HepG2 (cell line): Measurements from ENCODE around the gene CREM. TPM values are rescaled to one million over a fixed set of nuclear protein-coding genes. Genes with fewer than 3 reads are reported as not detected.

Experiments used
- EED ChIP-seq: sonication (generic); formaldehyde crosslinking; IDR thresholded peaks from 2 replicates; pipeline ENCODE4 v1.5.0; 2020; ENCODE audit warnings: mild to moderate bottlenecking, missing genetic modification reagents
- ESRRA ChIP-seq: sonication (generic); formaldehyde crosslinking; IDR thresholded peaks from 2 replicates; pipeline ENCODE4 v1.5.1; 2020; ENCODE audit warnings: mild to moderate bottlenecking, low read depth, missing genetic modification reagents
- GATAD1 ChIP-seq: IDR thresholded peaks from 2 replicates; pipeline ENCODE4 v1.6.1; 2016; ENCODE audit warnings: missing genetic modification reagents, missing compliant biosample characterization
- IKZF4 ChIP-seq: sonication (generic); formaldehyde crosslinking; IDR thresholded peaks from 2 replicates; pipeline ENCODE4 v1.5.1; 2020; ENCODE audit warnings: borderline replicate concordance, mild to moderate bottlenecking, low read depth, missing genetic modification reagents; ENCODE audit errors: not compliant biosample characterization
- MLLT10 ChIP-seq: sonication (generic); formaldehyde crosslinking; IDR thresholded peaks from 2 replicates; pipeline ENCODE4 v1.4.0; 2020; ENCODE audit warnings: missing genetic modification reagents
- NFATC3 ChIP-seq: sonication (generic); formaldehyde crosslinking; IDR thresholded peaks from 2 replicates; pipeline ENCODE4 v1.5.1; 2020; ENCODE audit warnings: mild to moderate bottlenecking, missing genetic modification reagents
- PAX8 ChIP-seq: sonication (generic); formaldehyde crosslinking; IDR thresholded peaks from 2 replicates; pipeline ENCODE4 v1.8.0; 2022; ENCODE audit warnings: mild to moderate bottlenecking, missing genetic modification reagents, borderline replicate concordance
- POGZ ChIP-seq: sonication (generic); formaldehyde crosslinking; IDR thresholded peaks from 2 replicates; pipeline ENCODE4 v1.4.0; 2020; ENCODE audit warnings: mild to moderate bottlenecking, missing genetic modification reagents
- RARA ChIP-seq: IDR thresholded peaks from 2 replicates; pipeline ENCODE4 v1.6.1; 2016; ENCODE audit warnings: missing genetic modification reagents, missing compliant biosample characterization
- RCOR2 ChIP-seq: IDR thresholded peaks from 2 replicates; pipeline ENCODE4 v1.6.1; 2016; ENCODE audit warnings: missing biosample characterization, missing genetic modification reagents
- RXRB ChIP-seq: IDR thresholded peaks from 2 replicates; pipeline ENCODE4 v1.6.1; 2016; ENCODE audit warnings: borderline replicate concordance, missing genetic modification reagents, missing compliant biosample characterization
- ZFP82 ChIP-seq: sonication (generic); formaldehyde crosslinking; IDR thresholded peaks from 2 replicates; pipeline ENCODE4 v1.5.1; 2020; ENCODE audit warnings: mild to moderate bottlenecking, missing genetic modification reagents, borderline replicate concordance
- ZNF20 ChIP-seq: sonication (generic); formaldehyde crosslinking; IDR thresholded peaks from 2 replicates; pipeline ENCODE4 v1.4.0; 2020; ENCODE audit warnings: mild to moderate bottlenecking, moderate library complexity, missing genetic modification reagents
- ZNF629 ChIP-seq: sonication (generic); formaldehyde crosslinking; conservative IDR thresholded peaks from 2 replicates; pipeline ENCODE4 v1.5.0; 2020; ENCODE audit warnings: missing genetic modification reagents
- polyA plus RNA-seq, 8 experiments: library from polyadenylated mRNA; depleted of rRNA in 3 of 8; stranded (reverse) in 7 of 8; unstranded in 1 of 8; fragments of >200 nt; fragmentation: Illumina TruSeq in 4 of 8; extraction: Trizol in 4 of 8; gene quantifications; 2 replicates each; pipeline versions ENCODE4 v1.2.1 to v1.2.3, GENCODE V29; 2011 to 2016; ENCODE audit warnings: low read depth in 4 of 8, missing spikeins in 1 of 8, mixed read lengths in 1 of 8; ENCODE audit not compliant: insufficient read depth in 1 of 8
- total RNA-seq, 5 experiments: library from RNA; depleted of rRNA; stranded (reverse); fragments of >200 nt; fragmentation: Illumina TruSeq; extraction: Trizol; gene quantifications; 2 replicates each; pipeline ENCODE4 v1.2.3, GENCODE V29; 2016; ENCODE audit warnings: low read depth in 1 of 5
- TF ChIP-seq, protein P1 (sequence below): sonication (generic); formaldehyde crosslinking; IDR thresholded peaks from 2 replicates; pipeline ENCODE4 v1.4.0; 2020; ENCODE audit warnings: missing genetic modification reagents
- TF ChIP-seq, protein P2 (sequence below): conservative IDR thresholded peaks from 2 replicates; pipeline ENCODE4 v1.6.1; 2018; ENCODE audit warnings: missing genetic modification reagents
- TF ChIP-seq, protein P3 (sequence below): sonication (generic); formaldehyde crosslinking; IDR thresholded peaks from 2 replicates; pipeline ENCODE4 v1.4.0; 2020; ENCODE audit warnings: missing genetic modification reagents
- TF ChIP-seq, protein P4 (sequence below): sonication (generic); formaldehyde crosslinking; IDR thresholded peaks from 2 replicates; pipeline ENCODE4 v1.5.1; 2020; ENCODE audit warnings: mild to moderate bottlenecking, missing genetic modification reagents, moderate library complexity
- TF ChIP-seq, protein P5 (sequence below): sonication (generic); formaldehyde crosslinking; IDR thresholded peaks from 2 replicates; pipeline ENCODE4 v1.5.0; 2020; ENCODE audit warnings: missing genetic modification reagents

Gene CREM
- total and polyA plus RNA-seq, 2 of the 13 experiments (the other 11 are each of a cell fraction or from before 2014, with no cell fraction given) = 21.3 to 25.4 TPM

DNA sequence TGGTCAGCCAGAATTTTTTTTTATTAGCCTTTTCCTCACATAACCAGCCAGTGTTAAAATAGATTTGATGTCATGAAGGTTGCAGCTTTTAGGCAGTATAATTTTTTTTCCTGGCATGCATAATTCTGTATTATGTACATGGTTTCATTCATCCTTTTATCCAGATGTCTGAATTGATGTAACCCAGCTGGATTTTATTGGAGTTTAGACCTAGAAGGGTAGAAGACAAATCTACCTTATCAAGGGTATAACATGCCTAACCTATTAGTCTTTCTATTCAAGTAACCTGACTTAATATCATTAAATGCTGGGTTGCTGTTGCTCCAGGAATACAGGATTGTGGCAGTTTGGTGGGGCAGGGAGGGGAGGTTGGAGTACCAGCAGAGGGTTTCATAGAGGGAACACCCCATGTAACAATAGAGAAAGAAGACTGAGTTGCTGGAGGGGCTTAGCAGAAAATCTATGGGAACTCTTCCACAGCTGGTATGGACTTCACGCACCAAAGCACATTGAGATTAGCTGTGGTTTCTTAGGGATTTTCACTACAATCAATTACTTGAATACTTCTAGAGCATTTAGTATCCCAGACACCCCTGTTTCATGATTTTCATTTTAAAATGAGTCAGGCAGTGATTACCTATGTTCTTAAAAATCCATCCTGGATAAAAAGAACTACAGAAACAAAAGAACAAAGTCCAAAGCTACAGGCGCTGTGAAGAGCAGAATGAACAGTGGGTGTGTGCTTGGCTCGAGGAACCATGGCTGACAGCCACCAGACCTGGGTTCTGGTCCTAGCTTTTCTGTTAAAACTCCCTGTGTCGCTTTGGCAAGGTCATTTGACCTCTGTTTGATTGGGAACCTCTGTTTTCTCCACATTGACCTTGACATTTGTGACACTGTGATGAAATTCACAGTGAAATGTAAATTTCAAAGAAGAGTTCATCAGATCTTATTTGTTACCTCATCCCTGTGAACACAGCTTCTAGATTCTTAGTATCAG is 93.5 kb downstream of the CREM start (continued):
- TF ChIP-seq ZFP82 = no peak
- TF ChIP-seq GATAD1 (CRISPR knock-in tag) = no peak
- TF ChIP-seq RXRB = peak; percentile 54; the same call in 1 of the 2 replicates
- TF ChIP-seq ESRRA = peak; percentile 87
- TF ChIP-seq MLLT10 (CRISPR knock-in tag) = no peak
- TF ChIP-seq EED (CRISPR knock-in tag) = no peak
- TF ChIP-seq PAX8 (CRISPR knock-in tag) = no peak
- TF ChIP-seq, protein P1, sequence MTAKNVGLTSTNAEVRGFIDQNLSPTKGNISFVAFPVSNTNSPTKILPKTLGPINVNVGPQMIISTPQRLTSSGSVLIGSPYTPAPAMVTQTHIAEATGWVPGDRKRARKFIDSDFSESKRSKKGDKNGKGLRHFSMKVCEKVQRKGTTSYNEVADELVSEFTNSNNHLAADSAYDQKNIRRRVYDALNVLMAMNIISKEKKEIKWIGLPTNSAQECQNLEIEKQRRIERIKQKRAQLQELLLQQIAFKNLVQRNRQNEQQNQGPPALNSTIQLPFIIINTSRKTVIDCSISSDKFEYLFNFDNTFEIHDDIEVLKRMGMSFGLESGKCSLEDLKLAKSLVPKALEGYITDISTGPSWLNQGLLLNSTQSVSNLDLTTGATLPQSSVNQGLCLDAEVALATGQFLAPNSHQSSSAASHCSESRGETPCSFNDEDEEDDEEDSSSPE (CRISPR knock-in tag) = no peak
- TF ChIP-seq ZNF20 (CRISPR knock-in tag) = no peak
- TF ChIP-seq ZNF629 (CRISPR knock-in tag) = no peak
- TF ChIP-seq, protein P2, sequence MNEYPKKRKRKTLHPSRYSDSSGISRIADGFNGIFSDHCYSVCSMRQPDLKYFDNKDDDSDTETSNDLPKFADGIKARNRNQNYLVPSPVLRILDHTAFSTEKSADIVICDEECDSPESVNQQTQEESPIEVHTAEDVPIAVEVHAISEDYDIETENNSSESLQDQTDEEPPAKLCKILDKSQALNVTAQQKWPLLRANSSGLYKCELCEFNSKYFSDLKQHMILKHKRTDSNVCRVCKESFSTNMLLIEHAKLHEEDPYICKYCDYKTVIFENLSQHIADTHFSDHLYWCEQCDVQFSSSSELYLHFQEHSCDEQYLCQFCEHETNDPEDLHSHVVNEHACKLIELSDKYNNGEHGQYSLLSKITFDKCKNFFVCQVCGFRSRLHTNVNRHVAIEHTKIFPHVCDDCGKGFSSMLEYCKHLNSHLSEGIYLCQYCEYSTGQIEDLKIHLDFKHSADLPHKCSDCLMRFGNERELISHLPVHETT (CRISPR knock-in tag) = no peak
- TF ChIP-seq, protein P3, sequence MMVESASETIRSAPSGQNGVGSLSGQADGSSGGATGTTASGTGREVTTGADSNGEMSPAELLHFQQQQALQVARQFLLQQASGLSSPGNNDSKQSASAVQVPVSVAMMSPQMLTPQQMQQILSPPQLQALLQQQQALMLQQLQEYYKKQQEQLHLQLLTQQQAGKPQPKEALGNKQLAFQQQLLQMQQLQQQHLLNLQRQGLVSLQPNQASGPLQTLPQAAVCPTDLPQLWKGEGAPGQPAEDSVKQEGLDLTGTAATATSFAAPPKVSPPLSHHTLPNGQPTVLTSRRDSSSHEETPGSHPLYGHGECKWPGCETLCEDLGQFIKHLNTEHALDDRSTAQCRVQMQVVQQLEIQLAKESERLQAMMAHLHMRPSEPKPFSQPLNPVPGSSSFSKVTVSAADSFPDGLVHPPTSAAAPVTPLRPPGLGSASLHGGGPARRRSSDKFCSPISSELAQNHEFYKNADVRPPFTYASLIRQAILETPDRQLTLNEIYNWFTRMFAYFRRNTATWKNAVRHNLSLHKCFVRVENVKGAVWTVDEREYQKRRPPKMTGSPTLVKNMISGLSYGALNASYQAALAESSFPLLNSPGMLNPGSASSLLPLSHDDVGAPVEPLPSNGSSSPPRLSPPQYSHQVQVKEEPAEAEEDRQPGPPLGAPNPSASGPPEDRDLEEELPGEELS (CRISPR knock-in tag) = no peak
- TF ChIP-seq NFATC3 = no peak
- TF ChIP-seq POGZ = no peak
- peak; percentile 78 for TF ChIP-seq RARA (CRISPR knock-in tag)
- TF ChIP-seq, protein P4, sequence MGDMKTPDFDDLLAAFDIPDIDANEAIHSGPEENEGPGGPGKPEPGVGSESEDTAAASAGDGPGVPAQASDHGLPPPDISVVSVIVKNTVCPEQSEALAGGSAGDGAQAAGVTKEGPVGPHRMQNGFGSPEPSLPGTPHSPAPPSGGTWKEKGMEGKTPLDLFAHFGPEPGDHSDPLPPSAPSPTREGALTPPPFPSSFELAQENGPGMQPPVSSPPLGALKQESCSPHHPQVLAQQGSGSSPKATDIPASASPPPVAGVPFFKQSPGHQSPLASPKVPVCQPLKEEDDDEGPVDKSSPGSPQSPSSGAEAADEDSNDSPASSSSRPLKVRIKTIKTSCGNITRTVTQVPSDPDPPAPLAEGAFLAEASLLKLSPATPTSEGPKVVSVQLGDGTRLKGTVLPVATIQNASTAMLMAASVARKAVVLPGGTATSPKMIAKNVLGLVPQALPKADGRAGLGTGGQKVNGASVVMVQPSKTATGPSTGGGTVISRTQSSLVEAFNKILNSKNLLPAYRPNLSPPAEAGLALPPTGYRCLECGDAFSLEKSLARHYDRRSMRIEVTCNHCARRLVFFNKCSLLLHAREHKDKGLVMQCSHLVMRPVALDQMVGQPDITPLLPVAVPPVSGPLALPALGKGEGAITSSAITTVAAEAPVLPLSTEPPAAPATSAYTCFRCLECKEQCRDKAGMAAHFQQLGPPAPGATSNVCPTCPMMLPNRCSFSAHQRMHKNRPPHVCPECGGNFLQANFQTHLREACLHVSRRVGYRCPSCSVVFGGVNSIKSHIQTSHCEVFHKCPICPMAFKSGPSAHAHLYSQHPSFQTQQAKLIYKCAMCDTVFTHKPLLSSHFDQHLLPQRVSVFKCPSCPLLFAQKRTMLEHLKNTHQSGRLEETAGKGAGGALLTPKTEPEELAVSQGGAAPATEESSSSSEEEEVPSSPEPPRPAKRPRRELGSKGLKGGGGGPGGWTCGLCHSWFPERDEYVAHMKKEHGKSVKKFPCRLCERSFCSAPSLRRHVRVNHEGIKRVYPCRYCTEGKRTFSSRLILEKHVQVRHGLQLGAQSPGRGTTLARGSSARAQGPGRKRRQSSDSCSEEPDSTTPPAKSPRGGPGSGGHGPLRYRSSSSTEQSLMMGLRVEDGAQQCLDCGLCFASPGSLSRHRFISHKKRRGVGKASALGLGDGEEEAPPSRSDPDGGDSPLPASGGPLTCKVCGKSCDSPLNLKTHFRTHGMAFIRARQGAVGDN = no peak
- TF ChIP-seq, protein P5, sequence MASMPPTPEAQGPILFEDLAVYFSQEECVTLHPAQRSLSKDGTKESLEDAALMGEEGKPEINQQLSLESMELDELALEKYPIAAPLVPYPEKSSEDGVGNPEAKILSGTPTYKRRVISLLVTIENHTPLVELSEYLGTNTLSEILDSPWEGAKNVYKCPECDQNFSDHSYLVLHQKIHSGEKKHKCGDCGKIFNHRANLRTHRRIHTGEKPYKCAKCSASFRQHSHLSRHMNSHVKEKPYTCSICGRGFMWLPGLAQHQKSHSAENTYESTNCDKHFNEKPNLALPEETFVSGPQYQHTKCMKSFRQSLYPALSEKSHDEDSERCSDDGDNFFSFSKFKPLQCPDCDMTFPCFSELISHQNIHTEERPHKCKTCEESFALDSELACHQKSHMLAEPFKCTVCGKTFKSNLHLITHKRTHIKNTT (CRISPR knock-in tag) = no peak
- no peak for TF ChIP-seq IKZF4 (CRISPR knock-in tag)
- TF ChIP-seq RCOR2 = no peak
